GM13977 (cell line): ENCODE data around the gene GSG1L.

Experiments
- DNase-seq: peaks from one replicate; pipeline ENCODE4 v3.0.0; 2012; ENCODE audit warnings: low spot score
- in situ Hi-C: fragments of 300-500 bp; cut with MboI; formaldehyde crosslinking; loops from one replicate; pipeline ENCODE4 v1.12.0; 2022; ENCODE audit warnings: low sequenced_read_pairs, low pct_unique_long_range_greater_than_20kb, mixed read lengths, inconsistent platforms; ENCODE audit not compliant: unreplicated experiment
- TF ChIP-seq, protein P1 (sequence below): IDR thresholded peaks from 2 replicates; pipeline ENCODE4 v1.5.1; 2012; ENCODE audit warnings: mild to moderate bottlenecking, control low read depth; ENCODE audit not compliant: insufficient read depth; ENCODE audit errors: extremely low read depth, missing control alignments

GSG1L gene

DNA sequence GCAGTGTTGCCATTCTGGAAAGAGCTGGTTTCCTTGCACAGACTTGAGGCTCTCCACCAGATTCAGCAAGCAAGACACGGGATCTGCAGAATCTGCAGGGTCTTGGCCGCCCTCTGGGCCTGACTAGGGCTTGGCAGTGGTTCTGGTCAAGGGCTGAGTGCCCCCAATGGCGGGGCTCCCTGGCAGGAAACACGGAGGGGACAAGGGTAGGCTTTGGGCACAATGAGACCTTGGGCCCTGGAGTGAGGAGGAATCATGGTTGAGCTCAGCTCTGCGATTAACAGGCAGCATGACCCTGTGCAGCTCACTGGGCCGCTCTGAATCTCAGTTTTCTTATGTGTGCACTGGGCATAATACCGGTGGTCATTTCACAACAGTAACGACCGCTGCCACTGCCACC, 249.9 kb downstream of the GSG1L start:
- TF ChIP-seq, protein P1, sequence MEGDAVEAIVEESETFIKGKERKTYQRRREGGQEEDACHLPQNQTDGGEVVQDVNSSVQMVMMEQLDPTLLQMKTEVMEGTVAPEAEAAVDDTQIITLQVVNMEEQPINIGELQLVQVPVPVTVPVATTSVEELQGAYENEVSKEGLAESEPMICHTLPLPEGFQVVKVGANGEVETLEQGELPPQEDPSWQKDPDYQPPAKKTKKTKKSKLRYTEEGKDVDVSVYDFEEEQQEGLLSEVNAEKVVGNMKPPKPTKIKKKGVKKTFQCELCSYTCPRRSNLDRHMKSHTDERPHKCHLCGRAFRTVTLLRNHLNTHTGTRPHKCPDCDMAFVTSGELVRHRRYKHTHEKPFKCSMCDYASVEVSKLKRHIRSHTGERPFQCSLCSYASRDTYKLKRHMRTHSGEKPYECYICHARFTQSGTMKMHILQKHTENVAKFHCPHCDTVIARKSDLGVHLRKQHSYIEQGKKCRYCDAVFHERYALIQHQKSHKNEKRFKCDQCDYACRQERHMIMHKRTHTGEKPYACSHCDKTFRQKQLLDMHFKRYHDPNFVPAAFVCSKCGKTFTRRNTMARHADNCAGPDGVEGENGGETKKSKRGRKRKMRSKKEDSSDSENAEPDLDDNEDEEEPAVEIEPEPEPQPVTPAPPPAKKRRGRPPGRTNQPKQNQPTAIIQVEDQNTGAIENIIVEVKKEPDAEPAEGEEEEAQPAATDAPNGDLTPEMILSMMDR: no peak
- in situ Hi-C loops: no loop called here
- no peak for DNase-seq

DNA sequence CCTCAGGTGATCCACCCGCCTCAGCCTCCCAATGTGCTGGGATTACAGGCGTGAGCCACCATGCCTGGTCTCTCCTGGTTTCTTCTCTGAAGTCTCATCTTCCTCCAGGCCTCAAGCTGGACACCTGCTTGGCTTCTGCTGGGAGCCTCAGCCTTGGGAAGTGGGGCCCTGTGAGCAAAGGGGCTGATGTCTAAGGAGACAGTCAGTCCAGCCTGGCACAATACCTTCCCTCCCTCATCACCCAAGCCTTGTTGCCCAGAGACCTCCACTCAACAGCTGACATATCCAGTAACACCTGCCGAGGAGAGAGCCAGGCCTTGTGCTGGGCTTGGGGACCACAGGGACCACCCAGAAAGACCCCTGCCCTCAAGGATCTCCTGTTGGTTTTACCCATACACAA, 251.6 kb downstream of the GSG1L start:
- in situ Hi-C loops: no loop called here
- TF ChIP-seq, protein P1: no peak
- DNase-seq: no peak

DNA sequence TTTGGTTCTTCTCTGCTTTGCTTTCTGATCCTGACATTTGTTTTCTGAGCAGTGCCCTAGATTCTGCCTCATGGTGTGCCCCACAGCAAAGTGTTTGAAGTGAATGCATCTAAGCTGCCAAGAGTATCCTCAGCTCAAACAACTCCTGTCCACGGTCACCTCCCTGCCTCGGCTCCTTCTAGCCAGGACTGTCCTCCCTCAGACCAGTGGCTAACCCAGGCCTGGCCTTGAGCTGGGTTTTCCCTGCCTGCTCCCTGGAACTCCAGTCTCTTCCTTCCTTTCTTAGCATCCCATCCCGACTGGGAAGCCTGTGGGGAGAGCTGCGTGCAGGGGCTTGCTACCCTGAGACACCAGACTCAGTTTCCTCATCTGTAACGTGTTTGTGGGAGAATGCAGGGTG, 256.5 kb downstream of the GSG1L start:
- TF ChIP-seq, protein P1: no peak
- in situ Hi-C loops: no loop called here
- no peak for DNase-seq

DNA sequence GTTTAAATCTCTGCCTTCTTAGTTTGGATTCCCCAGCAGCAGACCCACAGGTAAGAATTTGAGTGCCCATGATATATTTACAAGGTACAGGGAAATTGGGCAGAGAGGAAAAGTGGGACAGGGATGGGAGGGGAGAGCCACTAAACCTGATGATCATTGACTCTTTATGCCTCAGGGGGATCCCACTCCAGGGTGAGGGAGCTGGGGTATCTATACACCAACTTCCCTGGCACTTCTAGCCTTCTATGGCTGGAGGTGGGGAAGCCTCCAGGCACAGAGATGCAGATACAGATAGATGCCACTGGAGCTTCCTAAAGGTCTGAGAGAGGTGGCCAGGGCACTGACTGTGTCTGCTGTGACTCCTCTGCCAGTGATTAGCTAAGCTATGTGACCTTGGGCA, 257.1 kb downstream of the GSG1L start:
- in situ Hi-C loops: no loop called here
- TF ChIP-seq, protein P1: no peak
- no peak for DNase-seq

DNA sequence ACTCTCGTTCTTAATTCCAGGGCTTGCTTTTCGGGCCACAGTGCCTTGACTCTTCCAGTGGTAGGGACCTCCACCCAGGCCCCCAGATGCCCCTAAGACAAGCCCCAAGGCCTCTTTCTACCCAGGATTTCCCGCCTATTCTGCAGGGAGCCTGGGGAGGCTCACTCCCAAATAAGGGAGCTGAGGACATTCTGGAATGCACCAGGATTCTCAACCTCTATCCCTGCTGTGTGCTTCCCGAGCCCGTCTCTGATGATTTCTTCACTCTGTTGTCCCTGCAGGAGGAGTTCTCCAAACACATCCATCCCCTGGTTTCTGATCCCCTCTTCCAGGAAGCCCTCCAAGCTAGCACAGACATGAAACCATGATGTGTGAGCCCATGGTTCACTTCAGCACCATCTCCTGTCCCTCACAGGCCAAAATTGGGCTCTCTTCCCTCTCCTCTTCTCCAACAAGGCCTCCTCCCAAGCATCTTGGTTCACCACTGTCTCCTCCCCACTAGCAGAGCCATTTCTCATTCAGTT, 257.6 kb downstream of the GSG1L start:
- in situ Hi-C loops: no loop called here
- TF ChIP-seq, protein P1: no peak
- no peak for DNase-seq

DNA sequence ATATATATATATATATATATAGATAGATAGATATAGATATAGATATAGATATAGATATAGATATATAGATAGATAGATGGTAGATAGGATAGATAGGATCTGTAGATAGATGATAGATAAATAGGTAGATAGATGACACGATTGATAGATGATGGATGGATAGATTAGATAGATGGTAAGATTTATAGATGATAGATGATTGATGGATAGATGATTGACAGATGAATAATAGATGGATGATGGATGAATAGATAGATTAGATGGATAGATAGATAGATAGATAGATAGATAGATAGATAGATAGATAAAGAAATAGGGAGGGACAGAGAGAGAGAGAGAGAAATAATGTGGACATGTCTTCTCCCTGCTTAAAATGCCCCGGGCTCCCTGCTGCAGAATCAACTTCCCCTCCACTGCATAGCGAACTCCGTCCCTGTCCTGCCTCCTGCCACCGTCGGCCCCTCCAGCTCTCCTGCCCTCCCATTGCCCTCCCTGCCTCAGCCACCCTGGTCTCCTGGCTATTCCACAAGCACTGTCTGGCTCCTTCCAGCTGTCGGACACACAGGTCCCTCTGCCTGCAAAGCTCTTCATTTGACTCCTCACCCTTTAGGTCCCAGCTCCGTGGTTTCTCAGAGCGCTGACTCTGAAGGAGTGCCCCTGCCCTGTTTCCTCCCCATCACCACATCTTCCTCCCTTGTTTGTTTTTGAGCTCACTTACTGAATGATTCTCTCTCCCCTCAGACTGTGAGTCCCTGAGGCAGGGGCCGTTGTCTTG, 259.6 kb downstream of the GSG1L start:
- in situ Hi-C loops: no loop called here
- DNase-seq: no peak
- TF ChIP-seq, protein P1: no peak
